ENCODE results near the gene GNAO1.

GNAO1 gene

GRCh38 chr16:56350491-56351405 is 159.5 kb downstream of the GNAO1 start:
- no peak for DNase-seq (ENCODE audit: low read depth)
- in situ Hi-C loops (cut with HindIII; ENCODE audit: low sequenced_read_pairs): no loop called here
- no peak overlapping the region for H3K4me3 ChIP-seq (ENCODE audit: low read depth, low read length)
- TF ChIP-seq CTCF (IDR thresholded peaks at IDR 0.05; ENCODE audit: low read depth, low read length, missing control alignments): no peak

- no peak overlapping the region for H3K4me3 ChIP-seq (ENCODE audit: low read depth, low read length)
- TF ChIP-seq CTCF (IDR thresholded peaks at IDR 0.05; ENCODE audit: low read depth, low read length, missing control alignments): no peak
- no peak for DNase-seq (ENCODE audit: low read depth)
- in situ Hi-C loops (cut with HindIII; ENCODE audit: low sequenced_read_pairs): no loop called here
These were observed 160.2 kb downstream of the GNAO1 start for GRCh38 chr16:56351481-56351880.

- in situ Hi-C loops (cut with HindIII; ENCODE audit: low sequenced_read_pairs): no loop called here
These were observed 161.2 kb downstream of the GNAO1 start for GRCh38 chr16:56352351-56353053.

GRCh38 chr16:56353054-56353921 is 162.0 kb downstream of the GNAO1 start:
- no peak for DNase-seq (ENCODE audit: low read depth)
- in situ Hi-C loops (cut with HindIII; ENCODE audit: low sequenced_read_pairs): no loop called here

More at GRCh38 chr16:56352351-56353053, 161.2 kb downstream of the GNAO1 start:
- H3K4me3 ChIP-seq (ENCODE audit: low read depth, low read length): no peak overlapping the region
- no peak for TF ChIP-seq CTCF (IDR thresholded peaks at IDR 0.05; ENCODE audit: low read depth, low read length, missing control alignments)
- DNase-seq (ENCODE audit: low read depth): no peak

GRCh38 chr16:56354016-56354415 is 162.7 kb downstream of the GNAO1 start:
- in situ Hi-C loops (cut with HindIII; ENCODE audit: low sequenced_read_pairs): no loop called here
- TF ChIP-seq CTCF (IDR thresholded peaks at IDR 0.05; ENCODE audit: low read depth, low read length, missing control alignments): no peak
- DNase-seq (ENCODE audit: low read depth): no peak
- H3K4me3 ChIP-seq (ENCODE audit: low read depth, low read length): no peak overlapping the region

More at GRCh38 chr16:56353054-56353921, 162.0 kb downstream of the GNAO1 start:
- no peak overlapping the region for H3K4me3 ChIP-seq (ENCODE audit: low read depth, low read length)
- no peak for TF ChIP-seq CTCF (IDR thresholded peaks at IDR 0.05; ENCODE audit: low read depth, low read length, missing control alignments)

GRCh38 chr16:56354746-56355145 is 163.5 kb downstream of the GNAO1 start:
- no peak for DNase-seq (ENCODE audit: low read depth)
- H3K4me3 ChIP-seq (ENCODE audit: low read depth, low read length): no peak overlapping the region
- in situ Hi-C loops (cut with HindIII; ENCODE audit: low sequenced_read_pairs): no loop called here
- no peak for TF ChIP-seq CTCF (IDR thresholded peaks at IDR 0.05; ENCODE audit: low read depth, low read length, missing control alignments)

Data from astrocyte of the cerebellum (primary cell).